Hepatocyte (in vitro differentiated cells): Measurements from ENCODE around the gene PLA2G3.

Experiments used
- EZH2 ChIP-seq: fragments of 200-600 bp; sonication (generic); IDR thresholded peaks from 2 replicates; pipeline ENCODE4 v1.6.1; 2016; ENCODE audit warnings: antibody characterized with exemption, mild to moderate bottlenecking, borderline replicate concordance
- EZH2phosphoT487 ChIP-seq: fragments of 200-600 bp; sonication (generic); IDR thresholded peaks from one replicate; pipeline ENCODE4 v1.6.1; 2018; ENCODE audit warnings: antibody characterized with exemption, mild to moderate bottlenecking, low read depth, moderate library complexity; ENCODE audit not compliant: unreplicated experiment, severe bottlenecking
- TF ChIP-seq, protein P1 (sequence below): fragments of 200-600 bp; sonication (generic); IDR thresholded peaks from 2 replicates; pipeline ENCODE4 v1.5.1; 2016; ENCODE audit warnings: antibody characterized with exemption, mild to moderate bottlenecking; ENCODE audit not compliant: poor library complexity

- TF ChIP-seq, protein P1, sequence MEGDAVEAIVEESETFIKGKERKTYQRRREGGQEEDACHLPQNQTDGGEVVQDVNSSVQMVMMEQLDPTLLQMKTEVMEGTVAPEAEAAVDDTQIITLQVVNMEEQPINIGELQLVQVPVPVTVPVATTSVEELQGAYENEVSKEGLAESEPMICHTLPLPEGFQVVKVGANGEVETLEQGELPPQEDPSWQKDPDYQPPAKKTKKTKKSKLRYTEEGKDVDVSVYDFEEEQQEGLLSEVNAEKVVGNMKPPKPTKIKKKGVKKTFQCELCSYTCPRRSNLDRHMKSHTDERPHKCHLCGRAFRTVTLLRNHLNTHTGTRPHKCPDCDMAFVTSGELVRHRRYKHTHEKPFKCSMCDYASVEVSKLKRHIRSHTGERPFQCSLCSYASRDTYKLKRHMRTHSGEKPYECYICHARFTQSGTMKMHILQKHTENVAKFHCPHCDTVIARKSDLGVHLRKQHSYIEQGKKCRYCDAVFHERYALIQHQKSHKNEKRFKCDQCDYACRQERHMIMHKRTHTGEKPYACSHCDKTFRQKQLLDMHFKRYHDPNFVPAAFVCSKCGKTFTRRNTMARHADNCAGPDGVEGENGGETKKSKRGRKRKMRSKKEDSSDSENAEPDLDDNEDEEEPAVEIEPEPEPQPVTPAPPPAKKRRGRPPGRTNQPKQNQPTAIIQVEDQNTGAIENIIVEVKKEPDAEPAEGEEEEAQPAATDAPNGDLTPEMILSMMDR = peak; percentile 63
- TF ChIP-seq EZH2 = no peak
- TF ChIP-seq EZH2phosphoT487 = no peak
Observed at GRCh38 chr22:31089160-31090100, 50.9 kb downstream of the PLA2G3 start.
